ENCODE results near the gene ST6GALNAC6.
"Not testable (repeated sequence)": the region's sequence is repeated elsewhere in the genome, so short reads cannot be mapped to it uniquely, and the experiment has no call there.

ST6GALNAC6 gene

GRCh38 chr9:127884976-127885490 lies 14.4 kb downstream of the ST6GALNAC6 start:
- no peak overlapping the region for H3K4me3 ChIP-seq (ENCODE audit: low read depth in 1 of 2, low read length in 2 of 2)
- H3K27me3 ChIP-seq (ENCODE audit: low read depth, low read length) = no peaks in the 10 kb centered on the region
- no peak overlapping the region for H3K27ac ChIP-seq (ENCODE audit: low read length)
- H3K4me1 ChIP-seq (ENCODE audit: control insufficient read depth in 1 of 2, insufficient read depth in 2 of 2, low read length in 2 of 2) = peaks cover 0 to 7% of the 10 kb centered on the region in 2 donors
- H3K36me3 ChIP-seq (ENCODE audit: control insufficient read depth in 1 of 2, insufficient read depth in 2 of 2, low read length in 2 of 2) = peaks cover 8 to 40% of the 10 kb centered on the region in 2 donors
- H3K9me3 ChIP-seq (ENCODE audit: control insufficient read depth in 1 of 2, low read length in 2 of 2) = no peaks in the 10 kb centered on the region

GRCh38 chr9:127884427-127884911 lies 14.9 kb downstream of the ST6GALNAC6 start:
- H3K36me3 ChIP-seq (ENCODE audit: control insufficient read depth in 1 of 2, insufficient read depth in 2 of 2, low read length in 2 of 2) = peaks cover 6 to 36% of the 10 kb centered on the region in 2 donors
- H3K27me3 ChIP-seq (ENCODE audit: low read depth, low read length) = no peaks in the 10 kb centered on the region
- peaks cover 0 to 7% of the 10 kb centered on the region in 2 donors for H3K4me1 ChIP-seq (ENCODE audit: control insufficient read depth in 1 of 2, insufficient read depth in 2 of 2, low read length in 2 of 2)
- no peaks in the 10 kb centered on the region for H3K9me3 ChIP-seq (ENCODE audit: control insufficient read depth in 1 of 2, low read length in 2 of 2)
- H3K4me3 ChIP-seq (ENCODE audit: low read depth in 1 of 2, low read length in 2 of 2) = no peak overlapping the region
- H3K27ac ChIP-seq (ENCODE audit: low read length) = no peak overlapping the region

GRCh38 chr9:127883959-127884358 lies 15.4 kb downstream of the ST6GALNAC6 start:
- H3K4me1 ChIP-seq (ENCODE audit: control insufficient read depth in 1 of 2, insufficient read depth in 2 of 2, low read length in 2 of 2) = peaks cover 0 to 7% of the 10 kb centered on the region in 2 donors

GRCh38 chr9:127881715-127882114 lies 17.7 kb downstream of the ST6GALNAC6 start:
- H3K4me3 ChIP-seq (ENCODE audit: low read depth in 1 of 2, low read length in 2 of 2); H3K27me3 ChIP-seq (ENCODE audit: low read depth, low read length); H3K9me3 ChIP-seq (ENCODE audit: control insufficient read depth in 1 of 2, low read length in 2 of 2); H3K27ac ChIP-seq (ENCODE audit: low read length): not testable (repeated sequence)
- H3K4me1 ChIP-seq (ENCODE audit: control insufficient read depth in 1 of 2, insufficient read depth in 2 of 2, low read length in 2 of 2) = peaks cover 6 to 19% of the 10 kb centered on the region in 2 donors
- peaks cover 3 to 24% of the 10 kb centered on the region in 2 donors for H3K36me3 ChIP-seq (ENCODE audit: control insufficient read depth in 1 of 2, insufficient read depth in 2 of 2, low read length in 2 of 2)

More at GRCh38 chr9:127883959-127884358, 15.4 kb downstream of the ST6GALNAC6 start:
- H3K9me3 ChIP-seq (ENCODE audit: control insufficient read depth in 1 of 2, low read length in 2 of 2) = no peaks in the 10 kb centered on the region
- H3K27me3 ChIP-seq (ENCODE audit: low read depth, low read length) = no peaks in the 10 kb centered on the region
- peaks cover 6 to 36% of the 10 kb centered on the region in 2 donors for H3K36me3 ChIP-seq (ENCODE audit: control insufficient read depth in 1 of 2, insufficient read depth in 2 of 2, low read length in 2 of 2)
- H3K4me3 ChIP-seq (ENCODE audit: low read depth in 1 of 2, low read length in 2 of 2) = no peak overlapping the region
- no peak overlapping the region for H3K27ac ChIP-seq (ENCODE audit: low read length)

GRCh38 chr9:127880143-127880542 lies 19.3 kb downstream of the ST6GALNAC6 start:
- no peaks in the 10 kb centered on the region for H3K27me3 ChIP-seq (ENCODE audit: low read depth, low read length)
- peaks cover 0 to 10% of the 10 kb centered on the region in 2 donors for H3K36me3 ChIP-seq (ENCODE audit: control insufficient read depth in 1 of 2, insufficient read depth in 2 of 2, low read length in 2 of 2)
- H3K4me3 ChIP-seq (ENCODE audit: low read depth in 1 of 2, low read length in 2 of 2) = no peak overlapping the region
- peaks cover 6 to 31% of the 10 kb centered on the region in 2 donors for H3K4me1 ChIP-seq (ENCODE audit: control insufficient read depth in 1 of 2, insufficient read depth in 2 of 2, low read length in 2 of 2)
- H3K27ac ChIP-seq (ENCODE audit: low read length) = no peak overlapping the region
- H3K9me3 ChIP-seq (ENCODE audit: control insufficient read depth in 1 of 2, low read length in 2 of 2) = no peaks in the 10 kb centered on the region

GRCh38 chr9:127878652-127879390 lies 20.6 kb downstream of the ST6GALNAC6 start:
- no peak overlapping the region for H3K27ac ChIP-seq (ENCODE audit: low read length)
- H3K27me3 ChIP-seq (ENCODE audit: low read depth, low read length) = no peaks in the 10 kb centered on the region
- peaks cover 11 to 41% of the 10 kb centered on the region in 2 donors for H3K4me1 ChIP-seq (ENCODE audit: control insufficient read depth in 1 of 2, insufficient read depth in 2 of 2, low read length in 2 of 2)
- no peak overlapping the region for H3K4me3 ChIP-seq (ENCODE audit: low read depth in 1 of 2, low read length in 2 of 2)
- no peaks in the 10 kb centered on the region for H3K9me3 ChIP-seq (ENCODE audit: control insufficient read depth in 1 of 2, low read length in 2 of 2)
- H3K36me3 ChIP-seq (ENCODE audit: control insufficient read depth in 1 of 2, insufficient read depth in 2 of 2, low read length in 2 of 2) = no peaks in the 10 kb centered on the region

- Histone ChIP-seq H3K36me3 (ENCODE audit: control insufficient read depth in 1 of 2, insufficient read depth in 2 of 2, low read length in 2 of 2) (no peaks in the 10 kb centered on the region), H3K4me3 (ENCODE audit: low read depth in 1 of 2, low read length in 2 of 2) (peak overlapping the region; percentile 59 to 68), H3K4me1 (ENCODE audit: control insufficient read depth in 1 of 2, insufficient read depth in 2 of 2, low read length in 2 of 2) (peaks cover 11 to 48% of the 10 kb centered on the region in 2 donors), H3K27ac (ENCODE audit: low read length) (peak overlapping the region; percentile 2), H3K27me3 (ENCODE audit: low read depth, low read length) (no peaks in the 10 kb centered on the region), H3K9me3 (ENCODE audit: control insufficient read depth in 1 of 2, low read length in 2 of 2) (no peaks in the 10 kb centered on the region)
These were observed 21.3 kb downstream of the ST6GALNAC6 start for GRCh38 chr9:127878001-127878651.

- H3K27me3 ChIP-seq (ENCODE audit: low read depth, low read length) = no peaks in the 10 kb centered on the region
- peaks cover 11 to 50% of the 10 kb centered on the region in 2 donors for H3K4me1 ChIP-seq (ENCODE audit: control insufficient read depth in 1 of 2, insufficient read depth in 2 of 2, low read length in 2 of 2)
- peak within 1 kb of the TSS; percentile 60 to 68 for H3K4me3 ChIP-seq (ENCODE audit: low read depth in 1 of 2, low read length in 2 of 2)
- H3K36me3 ChIP-seq (ENCODE audit: control insufficient read depth in 1 of 2, insufficient read depth in 2 of 2, low read length in 2 of 2) = peaks cover 0 to 4% of the 10 kb centered on the region in 2 donors
- no peaks in the 10 kb centered on the region for H3K9me3 ChIP-seq (ENCODE audit: control insufficient read depth in 1 of 2, low read length in 2 of 2)
- H3K27ac ChIP-seq (ENCODE audit: low read length) = peak within 1 kb of the TSS; percentile 39
These were observed 21.8 kb downstream of the ST6GALNAC6 start, which contains the start of gene AK1 for GRCh38 chr9:127877566-127877998. Gene AK1, minus strand, starts transcription at chr9:127877675. Its CDS starts 3,058 bp downstream, at chr9:127874617.

- no peaks in the 10 kb centered on the region for H3K27me3 ChIP-seq (ENCODE audit: low read depth, low read length)
- H3K36me3 ChIP-seq (ENCODE audit: control insufficient read depth in 1 of 2, insufficient read depth in 2 of 2, low read length in 2 of 2) = peaks cover 0 to 8% of the 10 kb centered on the region in 2 donors
- H3K4me3 ChIP-seq (ENCODE audit: low read depth in 1 of 2, low read length in 2 of 2) = peak overlapping the region; percentile 60 to 68
- no peaks in the 10 kb centered on the region for H3K9me3 ChIP-seq (ENCODE audit: control insufficient read depth in 1 of 2, low read length in 2 of 2)
- H3K27ac ChIP-seq (ENCODE audit: low read length) = peak overlapping the region; percentile 39
- peaks cover 11 to 50% of the 10 kb centered on the region in 2 donors for H3K4me1 ChIP-seq (ENCODE audit: control insufficient read depth in 1 of 2, insufficient read depth in 2 of 2, low read length in 2 of 2)
These were observed 22.4 kb downstream of the ST6GALNAC6 start for GRCh38 chr9:127876764-127877562.

GRCh38 chr9:127876026-127876763 lies 23.2 kb downstream of the ST6GALNAC6 start:
- Histone ChIP-seq H3K9me3 (ENCODE audit: control insufficient read depth in 1 of 2, low read length in 2 of 2) (no peaks in the 10 kb centered on the region), H3K27ac (ENCODE audit: low read length) (no peak overlapping the region), H3K4me1 (ENCODE audit: control insufficient read depth in 1 of 2, insufficient read depth in 2 of 2, low read length in 2 of 2) (peaks cover 11 to 50% of the 10 kb centered on the region in 2 donors), H3K36me3 (ENCODE audit: control insufficient read depth in 1 of 2, insufficient read depth in 2 of 2, low read length in 2 of 2) (peaks cover 0 to 16% of the 10 kb centered on the region in 2 donors), H3K4me3 (ENCODE audit: low read depth in 1 of 2, low read length in 2 of 2) (peak overlapping the region in 1 of 2 donors; percentile 68), H3K27me3 (ENCODE audit: low read depth, low read length) (no peaks in the 10 kb centered on the region)

All from muscle layer of duodenum (tissue), 2 donors.